Esophagus squamous epithelium (tissue), 5 donors: Measurements from ENCODE around the gene RPS2. TPM values are rescaled to one million over a fixed set of nuclear protein-coding genes. Genes with fewer than 3 reads are reported as not detected.

ENCODE experiments used
- DNase-seq: peaks from one replicate; lab custom pipeline; 2025; lab: John Stamatoyannopoulos, UW
- H3K27ac ChIP-seq, 4 donors: fragments of 200-600 bp; sonication (generic); one replicate each; pipeline ENCODE4 v1.5.1; 2016 to 2019; ENCODE audit warnings: mild to moderate bottlenecking in 1 of 4
- H3K27me3 ChIP-seq, 4 donors: fragments of 200-600 bp; sonication (generic); 1 replicate in 3 of 4; 2 replicates in 1 of 4; pipeline versions ENCODE4 v1.5.1 to v1.6.0; 2017 to 2021; ENCODE audit warnings: antibody characterized with exemption in 1 of 4
- H3K36me3 ChIP-seq, 3 donors: fragments of 200-600 bp; sonication (generic); one replicate each; pipeline ENCODE4 v1.5.1; 2016 to 2019
- H3K4me1 ChIP-seq, 3 donors: fragments of 200-600 bp; sonication (generic); one replicate each; pipeline ENCODE4 v1.5.1; 2017 to 2019
- H3K4me3 ChIP-seq, 4 donors: fragments of 200-600 bp; sonication (generic); 1 replicate in 3 of 4; 2 replicates in 1 of 4; pipeline ENCODE4 v1.5.1; 2016 to 2019; ENCODE audit warnings: mild to moderate bottlenecking in 2 of 4, moderate library complexity in 1 of 4
- H3K9me3 ChIP-seq, 3 donors: fragments of 200-600 bp; sonication (generic); one replicate each; pipeline ENCODE4 v1.5.1; 2016 to 2019
- POLR2A ChIP-seq, 4 donors: fragments of 450-650 bp; IDR thresholded peaks; one replicate each; pipeline ENCODE4 v1.6.1; 2017; ENCODE audit warnings: antibody characterized with exemption in 4 of 4, mild to moderate bottlenecking in 4 of 4, moderate library complexity in 3 of 4
- WGBS, 2 donors: methylation state at CpG; one replicate each; pipeline ENCODE4 v1.1.5; 2018; 5-methylcytosine and 5-hydroxymethylcytosine counted together
- intact Hi-C: fragments of 100-400 bp; cut with DNase I; formaldehyde crosslinking; loops from one replicate; pipeline ENCODE4 v1.15.0; 2022
- total RNA-seq, 4 donors: library from RNA; depleted of rRNA; stranded (reverse); fragments of >200 nt; gene quantifications; one replicate each; pipeline ENCODE4 v1.1.0, GENCODE V29; 2016
- TF ChIP-seq, protein P1 (sequence below), 6 experiments: fragments of 450-650 bp in 4 of 6; fragments of 200-600 bp in 2 of 6; sonication (generic) in 2 of 6; IDR thresholded peaks; one replicate each; pipeline ENCODE4 v1.5.1; 2016 to 2019; ENCODE audit warnings: antibody characterized with exemption in 6 of 6, mild to moderate bottlenecking in 4 of 6, moderate library complexity in 4 of 6
- donor health status: DM: yes; HTN: yes; CAD: no.

The RPS2 gene
- total RNA-seq, 4 donors from 2014 or later: 1,980 to 2,837 (median 2,292) TPM

GRCh38 chr16:1971796-1972489 lies 7.3 kb upstream of the RPS2 start, which contains the start of gene TBL3:
Gene TBL3, plus strand, starts transcription at chr16:1972053. Its CDS starts 112 bp downstream, at chr16:1972165.
- 0% methylated on average over 33 of the region's 78 CpGs; no CpG with 5 or more reads in 1 of the 2 donors for WGBS, 2 donors
- intact Hi-C loops: no loop called here

DNA sequence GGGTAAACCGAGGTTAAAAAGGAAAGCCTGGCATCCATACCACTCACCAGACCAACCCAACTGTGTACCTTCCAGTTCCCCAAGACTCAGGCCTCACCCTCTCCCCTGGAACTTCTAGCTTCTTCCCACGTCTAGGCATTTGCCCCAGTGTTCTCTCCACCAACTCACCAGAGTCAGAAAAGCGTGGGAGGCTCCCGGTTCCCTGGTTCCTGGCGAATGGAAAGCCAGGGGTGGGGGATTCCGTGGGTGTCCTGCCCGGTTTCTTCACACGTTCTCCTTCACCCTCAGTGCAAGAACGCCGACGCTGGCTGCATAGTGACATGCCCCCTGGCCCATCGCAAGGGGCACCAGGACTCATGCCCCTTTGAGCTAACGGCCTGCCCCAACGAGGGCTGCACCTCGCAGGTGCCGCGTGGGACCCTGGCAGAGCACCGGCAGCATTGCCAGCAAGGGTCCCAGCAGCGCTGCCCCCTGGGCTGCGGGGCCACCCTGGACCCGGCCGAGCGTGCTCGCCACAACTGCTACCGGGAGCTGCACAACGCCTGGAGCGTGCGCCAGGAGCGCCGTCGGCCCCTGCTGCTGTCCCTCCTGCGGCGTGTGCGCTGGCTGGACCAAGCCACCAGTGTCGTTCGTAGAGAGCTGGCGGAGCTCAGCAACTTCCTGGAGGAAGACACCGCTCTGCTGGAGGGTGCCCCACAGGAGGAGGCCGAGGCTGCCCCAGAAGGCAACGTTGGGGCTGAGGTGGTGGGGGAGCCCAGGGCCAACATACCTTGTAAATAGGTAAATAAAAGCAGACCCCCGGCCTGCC lies 3.7 kb upstream of the RPS2 start:
- Histone ChIP-seq H3K4me3 (no peak overlapping the region), H3K4me1 (peaks cover 29 to 51% (median 31%) of the 10 kb centered on the region in 3 donors), H3K36me3 (peaks cover 0 to 5% (median 0%) of the 10 kb centered on the region in 3 donors), H3K27me3 (no peaks in the 10 kb centered on the region), H3K27ac (no peak overlapping the region), H3K9me3 (no peaks in the 10 kb centered on the region)
- intact Hi-C loops: no loop called here
- 87 to 91% methylated on average over 2 to 13 of the region's 41 CpGs for WGBS, 2 donors
- no peak for TF ChIP-seq POLR2A (IDR thresholded peaks at IDR 0.05)
- TF ChIP-seq, protein P1, sequence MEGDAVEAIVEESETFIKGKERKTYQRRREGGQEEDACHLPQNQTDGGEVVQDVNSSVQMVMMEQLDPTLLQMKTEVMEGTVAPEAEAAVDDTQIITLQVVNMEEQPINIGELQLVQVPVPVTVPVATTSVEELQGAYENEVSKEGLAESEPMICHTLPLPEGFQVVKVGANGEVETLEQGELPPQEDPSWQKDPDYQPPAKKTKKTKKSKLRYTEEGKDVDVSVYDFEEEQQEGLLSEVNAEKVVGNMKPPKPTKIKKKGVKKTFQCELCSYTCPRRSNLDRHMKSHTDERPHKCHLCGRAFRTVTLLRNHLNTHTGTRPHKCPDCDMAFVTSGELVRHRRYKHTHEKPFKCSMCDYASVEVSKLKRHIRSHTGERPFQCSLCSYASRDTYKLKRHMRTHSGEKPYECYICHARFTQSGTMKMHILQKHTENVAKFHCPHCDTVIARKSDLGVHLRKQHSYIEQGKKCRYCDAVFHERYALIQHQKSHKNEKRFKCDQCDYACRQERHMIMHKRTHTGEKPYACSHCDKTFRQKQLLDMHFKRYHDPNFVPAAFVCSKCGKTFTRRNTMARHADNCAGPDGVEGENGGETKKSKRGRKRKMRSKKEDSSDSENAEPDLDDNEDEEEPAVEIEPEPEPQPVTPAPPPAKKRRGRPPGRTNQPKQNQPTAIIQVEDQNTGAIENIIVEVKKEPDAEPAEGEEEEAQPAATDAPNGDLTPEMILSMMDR (IDR thresholded peaks at IDR 0.05): no peak
- no peak for DNase-seq

More at GRCh38 chr16:1971796-1972489, 7.3 kb upstream of the RPS2 start, which contains the start of gene TBL3:
- peak within 1 kb of the TSS; percentile 87 to 99 (median 96) for H3K27ac ChIP-seq
- peaks cover 16 to 34% (median 20%) of the 10 kb centered on the region in 3 donors for H3K4me1 ChIP-seq
- no peaks in the 10 kb centered on the region for H3K9me3 ChIP-seq
- TF ChIP-seq POLR2A (IDR thresholded peaks at IDR 0.05): peak in 3 of 4 donors; percentile 85 to 94 (median 94)
- TF ChIP-seq, protein P1 (IDR thresholded peaks at IDR 0.05): peak in 3 of 6 experiments; percentile 16 to 57 (median 27)
- peaks cover 14 to 35% (median 27%) of the 10 kb centered on the region in 3 donors for H3K36me3 ChIP-seq
- peak; percentile 70 for DNase-seq
- H3K4me3 ChIP-seq: peak within 1 kb of the TSS; percentile 86 to 97 (median 92)
- H3K27me3 ChIP-seq: peaks cover 0 to 26% (median 0%) of the 10 kb centered on the region in 4 donors

- peaks cover 7 to 24% (median 14%) of the 10 kb centered on the region in 3 donors for H3K36me3 ChIP-seq
- H3K4me1 ChIP-seq: peaks cover 33 to 54% (median 34%) of the 10 kb centered on the region in 3 donors
- TF ChIP-seq POLR2A (IDR thresholded peaks at IDR 0.05): no peak
- TF ChIP-seq, protein P1 (IDR thresholded peaks at IDR 0.05): no peak
- intact Hi-C loops: no loop called here
- 92 to 100% methylated on average over 3 to 5 of the region's 6 CpGs for WGBS, 2 donors
- peak within 1 kb of the TSS; percentile 84 to 99 (median 88) for H3K4me3 ChIP-seq
- peak within 1 kb of the TSS; percentile 95 to 99 (median 98) for H3K27ac ChIP-seq
- H3K27me3 ChIP-seq: no peaks in the 10 kb centered on the region
- H3K9me3 ChIP-seq: no peaks in the 10 kb centered on the region
- DNase-seq: no peak
Measured at GRCh38 chr16:1966460-1966859, 1.8 kb upstream of the RPS2 start, which contains the start of gene RNF151. Gene RNF151, plus strand, starts transcription at chr16:1966856. Its CDS starts 26 bp downstream, at chr16:1966882.

DNA sequence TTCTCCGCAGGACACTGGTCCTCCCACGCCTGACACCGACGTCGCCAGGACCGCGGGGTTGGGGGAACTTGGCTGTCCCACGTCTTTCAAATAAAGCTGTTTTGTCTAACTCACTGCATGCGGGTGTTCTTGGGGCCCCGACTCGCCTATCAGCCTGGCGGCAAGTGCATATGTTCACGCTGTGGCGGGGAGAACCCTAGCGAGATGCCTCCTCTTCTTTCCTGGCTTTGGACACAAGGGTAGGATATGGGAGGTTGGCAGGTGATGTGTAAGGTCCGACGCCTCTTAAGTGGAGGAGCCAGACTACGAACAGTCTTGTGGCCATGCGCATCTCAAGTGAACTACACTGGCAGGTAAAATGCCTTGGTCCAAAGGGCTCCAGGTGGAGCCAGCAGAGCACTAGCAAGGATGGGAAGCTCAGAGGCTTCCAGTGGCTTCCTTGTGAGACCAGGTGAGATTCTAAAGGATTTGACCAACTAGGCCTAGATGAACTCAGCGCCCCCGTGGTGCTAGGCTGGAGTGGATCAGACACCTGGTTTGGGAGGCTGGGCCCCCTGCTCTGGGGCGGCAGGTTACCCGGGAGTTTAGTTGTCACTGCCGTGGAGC lies 873 bp upstream of the RPS2 start:
- DNase-seq: no peak
- WGBS, 2 donors: 11 to 14% methylated on average over 12 to 18 of the region's 24 CpGs
- TF ChIP-seq POLR2A (IDR thresholded peaks at IDR 0.05): no peak
- TF ChIP-seq, protein P1 (IDR thresholded peaks at IDR 0.05): no peak
- H3K9me3 ChIP-seq: no peaks in the 10 kb centered on the region
- peaks cover 8 to 31% (median 14%) of the 10 kb centered on the region in 3 donors for H3K36me3 ChIP-seq
- H3K27me3 ChIP-seq: no peaks in the 10 kb centered on the region
- intact Hi-C loops: no loop called here
- H3K4me3 ChIP-seq: peak overlapping the region; percentile 84 to 99 (median 88)
- peak overlapping the region; percentile 95 to 99 (median 98) for H3K27ac ChIP-seq
- peaks cover 33 to 54% (median 35%) of the 10 kb centered on the region in 3 donors for H3K4me1 ChIP-seq
